Calu3 (cell line): ENCODE data around the gene DENND5B. TPM values are rescaled to one million over a fixed set of nuclear protein-coding genes. Genes with fewer than 3 reads are reported as not detected.
A peak's percentile ranks its signal among the peaks of the same experiment; 100 is the strongest.

Source experiments
- BruUV-seq: library from RNA; stranded (reverse); fragments of 400-500 nt; replicated peaks from 2 replicates; lab custom pipeline; 2021; lab: Mats Ljungman, UMichigan
- CTCF ChIA-PET: fragments of 300-600 bp; sonication (Branson Sonifier 250); formaldehyde crosslinking; loops from one replicate; lab custom pipeline; 2022; ENCODE audit warnings: antibody characterized with exemption; lab: Charles Lee
- DNase-seq: peaks from one replicate; pipeline ENCODE4 v3.0.0; 2022
- H3K27ac Mint-ChIP-seq: one replicate; pipeline ENCODE4 v1.8.0; 2022; ENCODE audit warnings: mixed read lengths; ENCODE audit not compliant: unreplicated experiment
- H3K27me3 Mint-ChIP-seq: one replicate; pipeline ENCODE4 v1.8.0; 2022; ENCODE audit warnings: mixed read lengths; ENCODE audit not compliant: unreplicated experiment
- H3K36me3 Mint-ChIP-seq: one replicate; pipeline ENCODE4 v1.8.0; 2022; ENCODE audit warnings: mild to moderate bottlenecking, moderate library complexity, mixed read lengths; ENCODE audit not compliant: insufficient read depth, unreplicated experiment
- H3K4me1 Mint-ChIP-seq: one replicate; pipeline ENCODE4 v1.8.0; 2022; ENCODE audit warnings: mild to moderate bottlenecking, low read depth, mixed read lengths; ENCODE audit not compliant: unreplicated experiment
- H3K4me3 Mint-ChIP-seq: one replicate; pipeline ENCODE4 v1.8.0; 2022; ENCODE audit warnings: mild to moderate bottlenecking, low read depth, moderate library complexity, mixed read lengths; ENCODE audit not compliant: unreplicated experiment
- H3K9me3 Mint-ChIP-seq: one replicate; pipeline ENCODE4 v1.8.0; 2022; ENCODE audit warnings: low read depth, mixed read lengths; ENCODE audit not compliant: unreplicated experiment
- CTCF ChIP-seq: fragments of 200-600 bp; IDR thresholded peaks from one replicate; pipeline ENCODE4 v1.8.0; 2022; ENCODE audit warnings: antibody characterized with exemption; ENCODE audit not compliant: unreplicated experiment
- intact Hi-C: fragments of 100-400 bp; cut with micrococcal nuclease; formaldehyde crosslinking; loops from one replicate; pipeline ENCODE4 v1.10.0; 2022; ENCODE audit not compliant: unreplicated experiment
- total RNA-seq: library from RNA; stranded (reverse); gene quantifications from 2 replicates; pipeline ENCODE4 v1.2.3, GENCODE V29; 2022

Gene DENND5B
- total RNA-seq, 1 experiment from 2014 or later = 10.2 TPM

GRCh38 chr12:31521964-31522363 lies 69.0 kb downstream of the DENND5B start:
- H3K9me3 Mint-ChIP-seq = no peaks in the 10 kb centered on the region

GRCh38 chr12:31519511-31519910 lies 71.4 kb downstream of the DENND5B start:
- intact Hi-C loops = loop anchor here (10.0 kb wide), 1 partner anchor 65 kb away; no protein-coding TSS in a partner anchor
- DNase-seq = no peak
- H3K36me3 Mint-ChIP-seq = no peaks in the 10 kb centered on the region
- H3K9me3 Mint-ChIP-seq = no peaks in the 10 kb centered on the region
- CTCF ChIA-PET = interaction anchor here (0.8 kb wide), 1 partner anchor 16 kb away, joined by 3 read pairs; no protein-coding TSS in a partner anchor
- peaks cover 37% of the 10 kb centered on the region for H3K4me1 Mint-ChIP-seq
- BruUV-seq = no TSS peak
- no peak overlapping the region for H3K27ac Mint-ChIP-seq
- H3K27me3 Mint-ChIP-seq = no peaks in the 10 kb centered on the region
- no peak overlapping the region for H3K4me3 Mint-ChIP-seq
- TF ChIP-seq CTCF = no peak

More at GRCh38 chr12:31521964-31522363, 69.0 kb downstream of the DENND5B start:
- no peak for DNase-seq
- Mint-ChIP-seq H3K36me3 (no peaks in the 10 kb centered on the region), H3K27me3 (no peaks in the 10 kb centered on the region), H3K4me3 (no peak overlapping the region), H3K27ac (no peak overlapping the region), H3K4me1 (peaks cover 55% of the 10 kb centered on the region)
- TF ChIP-seq CTCF = no peak
- CTCF ChIA-PET = no interaction called here
- BruUV-seq = no TSS peak
- intact Hi-C loops = no loop called here

GRCh38 chr12:31518680-31519227 lies 72.2 kb downstream of the DENND5B start:
- Mint-ChIP-seq H3K36me3 (no peaks in the 10 kb centered on the region), H3K27me3 (no peaks in the 10 kb centered on the region), H3K9me3 (no peaks in the 10 kb centered on the region), H3K27ac (peak overlapping the region; percentile 34), H3K4me1 (peaks cover 34% of the 10 kb centered on the region), H3K4me3 (no peak overlapping the region)
- BruUV-seq = no TSS peak
- TF ChIP-seq CTCF = no peak
- peak; percentile 57 for DNase-seq
- intact Hi-C loops = loop anchor here (10.0 kb wide), 1 partner anchor 66 kb away; no protein-coding TSS in a partner anchor
- CTCF ChIA-PET = interaction anchor here (0.8 to 1.8 kb wide), 6 partner anchors 15 to 193 kb away, joined by 3 to 9 read pairs (median 4); partner anchors contain the start of gene SINHCAF

- no peaks in the 10 kb centered on the region for H3K27me3 Mint-ChIP-seq
- no peaks in the 10 kb centered on the region for H3K36me3 Mint-ChIP-seq
- no peak for DNase-seq
- no peaks in the 10 kb centered on the region for H3K9me3 Mint-ChIP-seq
- CTCF ChIA-PET = interaction anchor here (1.4 to 1.8 kb wide), 3 partner anchors 26 to 192 kb away, joined by 3 to 9 read pairs (median 6); partner anchors contain the start of gene SINHCAF
- no TSS peak for BruUV-seq
- peak overlapping the region; percentile 34 for H3K27ac Mint-ChIP-seq
- H3K4me1 Mint-ChIP-seq = peaks cover 34% of the 10 kb centered on the region
- intact Hi-C loops = loop anchor here (10.0 kb wide), 1 partner anchor 67 kb away; no protein-coding TSS in a partner anchor
- H3K4me3 Mint-ChIP-seq = no peak overlapping the region
- TF ChIP-seq CTCF = no peak
Measured at GRCh38 chr12:31517994-31518393, 72.9 kb downstream of the DENND5B start.
